Measurements from ENCODE around the gene DVL1. TPM values are rescaled to one million over a fixed set of nuclear protein-coding genes. Genes with fewer than 3 reads are reported as not detected.

Gene DVL1
- total RNA-seq, 1 donor from 2014 or later = 78.6 TPM

- DNase-seq (ENCODE audit: low read depth) = no peak
- peak overlapping the region; percentile 26 for H3K4me3 ChIP-seq (ENCODE audit: low read depth, low read length)
- TF ChIP-seq, protein P1, sequence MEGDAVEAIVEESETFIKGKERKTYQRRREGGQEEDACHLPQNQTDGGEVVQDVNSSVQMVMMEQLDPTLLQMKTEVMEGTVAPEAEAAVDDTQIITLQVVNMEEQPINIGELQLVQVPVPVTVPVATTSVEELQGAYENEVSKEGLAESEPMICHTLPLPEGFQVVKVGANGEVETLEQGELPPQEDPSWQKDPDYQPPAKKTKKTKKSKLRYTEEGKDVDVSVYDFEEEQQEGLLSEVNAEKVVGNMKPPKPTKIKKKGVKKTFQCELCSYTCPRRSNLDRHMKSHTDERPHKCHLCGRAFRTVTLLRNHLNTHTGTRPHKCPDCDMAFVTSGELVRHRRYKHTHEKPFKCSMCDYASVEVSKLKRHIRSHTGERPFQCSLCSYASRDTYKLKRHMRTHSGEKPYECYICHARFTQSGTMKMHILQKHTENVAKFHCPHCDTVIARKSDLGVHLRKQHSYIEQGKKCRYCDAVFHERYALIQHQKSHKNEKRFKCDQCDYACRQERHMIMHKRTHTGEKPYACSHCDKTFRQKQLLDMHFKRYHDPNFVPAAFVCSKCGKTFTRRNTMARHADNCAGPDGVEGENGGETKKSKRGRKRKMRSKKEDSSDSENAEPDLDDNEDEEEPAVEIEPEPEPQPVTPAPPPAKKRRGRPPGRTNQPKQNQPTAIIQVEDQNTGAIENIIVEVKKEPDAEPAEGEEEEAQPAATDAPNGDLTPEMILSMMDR (conservative IDR thresholded peaks at IDR 0.05; ENCODE audit: low read depth, low read length) = no peak
Measured at GRCh38 chr1:1345384-1345783, 3.8 kb downstream of the DVL1 start.

GRCh38 chr1:1344655-1345361, 4.4 kb downstream of the DVL1 start:
- H3K4me3 ChIP-seq (ENCODE audit: low read depth, low read length) = peak overlapping the region; percentile 26
- DNase-seq (ENCODE audit: low read depth) = peak; percentile 35
- TF ChIP-seq, protein P1 (conservative IDR thresholded peaks at IDR 0.05; ENCODE audit: low read depth, low read length) = peak; percentile 51

DNA sequence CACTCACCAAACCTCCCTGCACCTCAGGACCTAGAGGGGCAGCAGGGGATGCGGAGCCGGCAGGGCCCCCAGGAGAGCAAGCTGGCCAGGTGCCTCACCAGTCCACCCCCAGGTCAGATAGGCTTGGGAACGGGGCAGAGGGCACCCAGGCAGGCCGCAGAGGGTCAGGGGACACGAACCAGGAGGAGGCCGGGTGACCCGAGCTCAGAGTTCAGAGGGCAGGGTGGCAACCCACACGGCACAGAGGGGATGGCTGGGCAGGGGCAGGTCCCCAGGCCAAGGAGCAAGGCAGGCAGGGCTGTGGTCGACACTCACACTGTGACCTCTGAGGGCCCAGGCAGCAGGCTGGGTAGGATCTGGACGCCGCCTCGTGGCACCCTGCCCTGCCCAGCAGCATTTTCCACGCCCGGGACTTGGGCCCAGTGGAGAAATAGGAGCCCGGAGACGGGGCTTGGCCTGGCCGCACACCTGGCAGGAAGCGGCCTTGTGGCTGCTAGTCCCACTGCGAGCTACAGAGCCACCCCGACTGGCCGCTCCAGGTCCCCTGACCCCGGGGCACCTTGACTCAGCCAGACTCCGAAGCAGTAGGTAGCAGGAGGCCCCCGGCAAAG, 5.3 kb downstream of the DVL1 start:
- TF ChIP-seq, protein P1 (conservative IDR thresholded peaks at IDR 0.05; ENCODE audit: low read depth, low read length) = no peak
- H3K4me3 ChIP-seq (ENCODE audit: low read depth, low read length) = no peak overlapping the region
- no peak for DNase-seq (ENCODE audit: low read depth)

DNA sequence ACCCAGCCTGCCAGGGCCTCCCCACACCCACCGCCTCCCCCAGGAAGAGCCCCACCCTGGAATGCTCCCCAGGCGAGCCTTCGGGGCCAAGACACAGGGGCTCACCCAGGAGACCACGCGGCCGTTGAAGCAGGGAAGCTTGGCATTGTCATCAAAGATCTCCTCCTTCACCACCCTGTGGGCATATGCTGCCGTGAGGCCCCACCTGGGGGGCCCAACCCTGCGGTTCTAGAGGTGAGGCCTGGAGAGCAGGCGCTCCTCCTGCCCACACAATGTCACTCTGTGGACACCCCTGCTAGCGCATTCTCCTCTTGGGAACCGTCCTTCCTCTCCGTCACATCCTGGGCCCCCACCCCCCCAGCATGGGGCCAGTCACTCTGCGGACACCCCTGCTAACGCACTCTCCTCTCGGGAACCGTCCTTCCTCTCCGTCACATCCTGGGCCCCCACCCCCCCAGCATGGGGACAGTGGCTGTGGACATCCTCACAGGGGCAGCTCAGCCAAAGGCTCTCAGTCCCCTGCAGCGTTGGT, 6.6 kb downstream of the DVL1 start:
- H3K4me3 ChIP-seq (ENCODE audit: low read depth, low read length) = no peak overlapping the region
- TF ChIP-seq, protein P1 (conservative IDR thresholded peaks at IDR 0.05; ENCODE audit: low read depth, low read length) = no peak
- no peak for DNase-seq (ENCODE audit: low read depth)

- DNase-seq (ENCODE audit: low read depth) = no peak
- TF ChIP-seq, protein P1 (conservative IDR thresholded peaks at IDR 0.05; ENCODE audit: low read depth, low read length) = no peak
- H3K4me3 ChIP-seq (ENCODE audit: low read depth, low read length) = no peak overlapping the region
Measured at GRCh38 chr1:1342061-1342562, 7.1 kb downstream of the DVL1 start.

DNA sequence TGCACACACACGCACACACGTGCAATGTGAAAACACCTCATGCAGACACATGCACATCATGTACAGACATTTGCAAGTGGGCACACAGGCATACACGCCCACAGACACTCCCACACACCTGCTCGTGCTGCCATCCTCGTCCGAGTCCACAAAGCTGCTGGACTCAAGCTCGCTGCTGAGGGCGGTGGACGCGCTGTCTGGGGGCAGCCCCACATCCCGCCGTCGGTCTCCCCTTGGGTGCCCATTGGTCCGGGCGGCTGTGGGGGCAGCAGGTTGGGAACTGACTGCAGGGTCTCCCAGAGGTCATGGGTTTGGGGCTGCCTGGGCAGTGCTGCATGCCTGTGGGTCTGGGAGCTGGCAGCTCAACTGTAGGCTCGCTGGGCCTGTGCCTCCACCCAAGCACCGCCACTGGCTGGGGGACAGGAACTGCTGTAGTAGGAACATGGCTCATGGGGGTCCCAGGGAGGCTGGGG, 7.6 kb downstream of the DVL1 start:
- no peak overlapping the region for H3K4me3 ChIP-seq (ENCODE audit: low read depth, low read length)
- TF ChIP-seq, protein P1 (conservative IDR thresholded peaks at IDR 0.05; ENCODE audit: low read depth, low read length) = no peak
- no peak for DNase-seq (ENCODE audit: low read depth)

Measured in epithelial cell of proximal tubule (primary cell).